GM23338 (cell line): ENCODE results near the gene TLCD5. TPM values are rescaled to one million over a fixed set of nuclear protein-coding genes. Genes with fewer than 3 reads are reported as not detected.

Experiments
- ATAC-seq: fragments of 200-7000 bp; cut with Tn5 transposase; 3 replicates; pipeline ENCODE4 v1.9.1; 2020
- DNase-seq: peaks from one replicate; pipeline ENCODE4 v3.0.0-alpha.2; 2015; ENCODE audit warnings: low spot score
- H2AFZ ChIP-seq: fragments of 200-600 bp; sonication (generic); 2 replicates; pipeline ENCODE4 v1.8.0; 2016; ENCODE audit warnings: antibody characterized with exemption, mild to moderate bottlenecking, moderate library complexity
- H3F3A ChIP-seq: fragments of 200-600 bp; sonication (generic); replicated peaks from 2 replicates; pipeline ENCODE4 v1.8.0; 2017; ENCODE audit warnings: antibody characterized with exemption, mixed run types, low read depth
- H3K27ac ChIP-seq: fragments of 200-600 bp; sonication (generic); 2 replicates; pipeline ENCODE4 v1.6.1; 2016; ENCODE audit warnings: low read depth
- H3K27me3 ChIP-seq: fragments of 200-600 bp; sonication (generic); 2 replicates; pipeline ENCODE4 v1.8.0; 2016; ENCODE audit warnings: mild to moderate bottlenecking, mixed run types, moderate library complexity; ENCODE audit not compliant: insufficient read depth
- H3K36me3 ChIP-seq: fragments of 200-600 bp; sonication (generic); 2 replicates; pipeline ENCODE4 v1.8.0; 2016; ENCODE audit warnings: mild to moderate bottlenecking; ENCODE audit not compliant: insufficient read depth
- H3K4me1 ChIP-seq: fragments of 200-600 bp; sonication (generic); 2 replicates; pipeline ENCODE4 v1.8.0; 2016; ENCODE audit warnings: mild to moderate bottlenecking, moderate library complexity; ENCODE audit not compliant: insufficient read depth
- H3K4me2 ChIP-seq: fragments of 200-600 bp; sonication (generic); 2 replicates; pipeline ENCODE4 v1.7.1; 2017; ENCODE audit warnings: mixed run types
- H3K4me3 ChIP-seq: fragments of 200-600 bp; sonication (generic); 2 replicates; pipeline ENCODE4 v1.6.1; 2016; ENCODE audit warnings: mixed run types
- H3K79me2 ChIP-seq: fragments of 200-600 bp; sonication (generic); replicated peaks from 2 replicates; pipeline ENCODE4 v1.8.0; 2017; ENCODE audit warnings: mild to moderate bottlenecking; ENCODE audit not compliant: insufficient read depth
- H3K9me2 ChIP-seq: fragments of 200-600 bp; sonication (generic); 2 replicates; pipeline ENCODE4 v1.8.0; 2017; ENCODE audit not compliant: insufficient read depth
- H4K20me1 ChIP-seq: fragments of 200-600 bp; sonication (generic); replicated peaks from 2 replicates; pipeline ENCODE4 v1.8.0; 2017; ENCODE audit warnings: mild to moderate bottlenecking; ENCODE audit not compliant: insufficient read depth
- H3K27ac Mint-ChIP-seq: 2 replicates; pipeline ENCODE4 v1.8.0; 2020; ENCODE audit warnings: inconsistent platforms, mild to moderate bottlenecking, moderate library complexity, mixed read lengths
- H3K27me3 Mint-ChIP-seq: 3 replicates; pipeline ENCODE4 v1.8.0; 2022; ENCODE audit warnings: low read depth, mild to moderate bottlenecking, moderate library complexity, mixed read lengths, inconsistent platforms; ENCODE audit not compliant: insufficient read depth, poor library complexity
- H3K36me3 Mint-ChIP-seq: 3 replicates; pipeline ENCODE4 v1.8.0; 2021; ENCODE audit warnings: low read depth, mild to moderate bottlenecking, inconsistent platforms, moderate library complexity, mixed read lengths
- H3K4me1 Mint-ChIP-seq: 3 replicates; pipeline ENCODE4 v1.8.0; 2020; ENCODE audit warnings: mild to moderate bottlenecking, inconsistent platforms, mixed read lengths
- H3K4me3 Mint-ChIP-seq: 3 replicates; pipeline ENCODE4 v1.8.0; 2021; ENCODE audit warnings: moderate library complexity, mild to moderate bottlenecking, inconsistent platforms, mixed read lengths
- H3K9me3 Mint-ChIP-seq: 3 replicates; pipeline ENCODE4 v1.8.0; 2020; ENCODE audit warnings: moderate library complexity, mild to moderate bottlenecking, inconsistent platforms, mixed read lengths
- CREB1 ChIP-seq: fragments of 250-450 bp; sonication (Bioruptor Pico); IDR thresholded peaks from 2 replicates; pipeline ENCODE4 v1.5.0; 2020; ENCODE audit warnings: low read depth, mild to moderate bottlenecking, moderate library complexity
- ETS1 ChIP-seq: IDR thresholded peaks from 2 replicates; pipeline ENCODE4 v1.6.1; 2016; ENCODE audit warnings: antibody characterized with exemption
- EZH2 ChIP-seq: fragments of 200-600 bp; sonication (generic); IDR thresholded peaks from one replicate; pipeline ENCODE4 v1.8.0; 2017; ENCODE audit warnings: antibody characterized with exemption, mild to moderate bottlenecking, low read depth; ENCODE audit not compliant: unreplicated experiment
- EZH2phosphoT487 ChIP-seq: fragments of 200-600 bp; sonication (generic); IDR thresholded peaks from one replicate; pipeline ENCODE4 v1.8.1; 2018; ENCODE audit warnings: antibody characterized with exemption; ENCODE audit not compliant: unreplicated experiment
- JUNB ChIP-seq: IDR thresholded peaks from one replicate; pipeline ENCODE4 v1.6.1; 2016; ENCODE audit warnings: antibody characterized with exemption; ENCODE audit not compliant: unreplicated experiment
- NANOG ChIP-seq: IDR thresholded peaks from 2 replicates; pipeline ENCODE4 v1.6.1; 2016; ENCODE audit warnings: antibody characterized with exemption, borderline replicate concordance
- POLR2AphosphoS5 ChIP-seq: IDR thresholded peaks from 2 replicates; pipeline ENCODE4 v1.6.1; 2016; ENCODE audit warnings: antibody characterized with exemption, low read depth
- REST ChIP-seq: IDR thresholded peaks from one replicate; pipeline ENCODE4 v1.6.1; 2018; ENCODE audit warnings: antibody characterized with exemption; ENCODE audit not compliant: unreplicated experiment
- STAT1 ChIP-seq: IDR thresholded peaks from one replicate; pipeline ENCODE4 v1.6.1; 2016; ENCODE audit warnings: antibody characterized with exemption; ENCODE audit not compliant: unreplicated experiment
- ZNF114 ChIP-seq: fragments of 250-450 bp; sonication (Bioruptor Pico); IDR thresholded peaks from 2 replicates; pipeline ENCODE4 v1.5.0; 2020; ENCODE audit warnings: mild to moderate bottlenecking, moderate library complexity
- ZNF331 ChIP-seq: fragments of 250-450 bp; sonication (Bioruptor Pico); IDR thresholded peaks from 2 replicates; pipeline ENCODE4 v1.5.0; 2020; ENCODE audit warnings: low read depth, mild to moderate bottlenecking, moderate library complexity
- ZNF462 ChIP-seq: fragments of 250-450 bp; sonication (Bioruptor Pico); IDR thresholded peaks from 2 replicates; pipeline ENCODE4 v1.5.0; 2020; ENCODE audit warnings: mild to moderate bottlenecking, moderate library complexity
- polyA plus RNA-seq: library from polyadenylated mRNA; unstranded; fragments of >200 nt; fragmentation: Nextera tagmentation; extraction: Ambion mirVana; gene quantifications from 2 replicates; pipeline ENCODE4 v1.2.1, GENCODE V29; 2016
- total RNA-seq: library from RNA; depleted of rRNA; stranded (reverse); fragments of >200 nt; shearing (Covaris generic); gene quantifications from 2 replicates; pipeline ENCODE4 v1.2.3, GENCODE V29; 2014
- TF ChIP-seq, protein P1 (sequence below), 2 experiments: fragments of 200-600 bp in 1 of 2; sonication (generic) in 1 of 2; conservative IDR thresholded peaks; 2 replicates each; pipeline versions ENCODE4 v1.5.1 to v1.6.1; 2016 to 2017; ENCODE audit warnings: antibody characterized with exemption in 2 of 2, low read depth in 2 of 2, mild to moderate bottlenecking in 2 of 2, moderate library complexity in 1 of 2

TLCD5 gene
- total and polyA plus RNA-seq, 2 experiments from 2014 or later = 5.2 to 10.0 TPM

DNA sequence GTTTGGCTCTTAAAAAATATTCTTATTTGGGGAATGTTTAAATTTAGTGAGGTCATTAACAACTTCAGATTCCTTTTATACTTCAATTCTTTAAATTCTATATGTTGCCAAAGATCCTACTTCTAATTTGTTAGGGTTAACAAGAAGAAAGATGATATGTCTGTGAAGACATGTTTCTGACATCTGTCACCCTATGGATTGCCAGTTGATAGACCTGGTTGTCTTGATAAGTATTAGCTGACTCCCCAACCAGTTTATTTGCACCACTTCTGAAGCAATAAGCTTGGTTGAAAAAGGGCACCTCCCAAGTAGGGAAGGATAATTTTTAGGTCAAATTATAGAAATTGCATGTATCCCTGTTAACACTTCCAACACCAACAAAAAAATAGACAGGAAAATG, 40.4 kb downstream of the TLCD5 start:
- no peak for ATAC-seq
- TF ChIP-seq, protein P1, sequence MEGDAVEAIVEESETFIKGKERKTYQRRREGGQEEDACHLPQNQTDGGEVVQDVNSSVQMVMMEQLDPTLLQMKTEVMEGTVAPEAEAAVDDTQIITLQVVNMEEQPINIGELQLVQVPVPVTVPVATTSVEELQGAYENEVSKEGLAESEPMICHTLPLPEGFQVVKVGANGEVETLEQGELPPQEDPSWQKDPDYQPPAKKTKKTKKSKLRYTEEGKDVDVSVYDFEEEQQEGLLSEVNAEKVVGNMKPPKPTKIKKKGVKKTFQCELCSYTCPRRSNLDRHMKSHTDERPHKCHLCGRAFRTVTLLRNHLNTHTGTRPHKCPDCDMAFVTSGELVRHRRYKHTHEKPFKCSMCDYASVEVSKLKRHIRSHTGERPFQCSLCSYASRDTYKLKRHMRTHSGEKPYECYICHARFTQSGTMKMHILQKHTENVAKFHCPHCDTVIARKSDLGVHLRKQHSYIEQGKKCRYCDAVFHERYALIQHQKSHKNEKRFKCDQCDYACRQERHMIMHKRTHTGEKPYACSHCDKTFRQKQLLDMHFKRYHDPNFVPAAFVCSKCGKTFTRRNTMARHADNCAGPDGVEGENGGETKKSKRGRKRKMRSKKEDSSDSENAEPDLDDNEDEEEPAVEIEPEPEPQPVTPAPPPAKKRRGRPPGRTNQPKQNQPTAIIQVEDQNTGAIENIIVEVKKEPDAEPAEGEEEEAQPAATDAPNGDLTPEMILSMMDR (conservative IDR thresholded peaks at IDR 0.05; ENCODE audit: low read depth in 2 of 2) = no peak
- TF ChIP-seq CREB1 (no peak), EZH2 (no peak), ETS1 (no peak), REST (no peak), ZNF114 (no peak), NANOG (no peak), EZH2phosphoT487 (no peak), ZNF331 (no peak), ZNF462 (CRISPR knock-in tag) (no peak), POLR2AphosphoS5 (no peak), JUNB (no peak), STAT1 (no peak)
- peaks cover 5% of the 10 kb centered on the region; the same call in 2 of the 3 replicates for H3K36me3 Mint-ChIP-seq
- Histone ChIP-seq H3K79me2 (peaks cover 88% of the 10 kb centered on the region), H3K9me2 (no peaks in the 10 kb centered on the region), H3K27ac (no peak overlapping the region), H3K4me2 (no peak overlapping the region), H4K20me1 (peaks cover 13% of the 10 kb centered on the region; the same call in 1 of the 2 replicates), H3K4me1 (peaks cover 4% of the 10 kb centered on the region), H3K36me3 (no peaks in the 10 kb centered on the region), H3K4me3 (no peak overlapping the region), H3F3A (no peaks in the 10 kb centered on the region), H3K27me3 (no peaks in the 10 kb centered on the region), H2AFZ (no peak overlapping the region)
- no peak overlapping the region for H3K4me3 Mint-ChIP-seq
- no peak for DNase-seq
- H3K27me3 Mint-ChIP-seq = peaks cover 1% of the 10 kb centered on the region
- H3K9me3 Mint-ChIP-seq = peaks cover 3% of the 10 kb centered on the region; the same call in 2 of the 3 replicates
- peaks cover 10% of the 10 kb centered on the region for H3K4me1 Mint-ChIP-seq
- no peak overlapping the region for H3K27ac Mint-ChIP-seq
